MM.1S (cell line): ENCODE results near the gene APOO.

Experiments
- CTCF ChIP-seq: fragments of 300-600 bp; sonication (generic); IDR thresholded peaks from 2 replicates; pipeline ENCODE4 v1.5.1; 2016; ENCODE audit warnings: antibody characterized with exemption, low read length, mixed read lengths
- EZH2 ChIP-seq: fragments of 300-600 bp; sonication (generic); optimal IDR thresholded peaks from 2 replicates; pipeline ENCODE3; 2017; ENCODE audit warnings: low read depth, mild to moderate bottlenecking, antibody characterized with exemption, low read length, mixed read lengths
- EZH2phosphoT487 ChIP-seq: fragments of 300-600 bp; sonication (generic); IDR thresholded peaks from 2 replicates; pipeline ENCODE4 v1.6.1; 2018; ENCODE audit warnings: antibody characterized with exemption, low read length

- TF ChIP-seq CTCF (no peak), EZH2 (no peak), EZH2phosphoT487 (no peak)
Observed at GRCh38 chrX:23788521-23788920, 119.2 kb downstream of the APOO start.
